Endothelial cell of umbilical vein (primary cell): ENCODE data around the gene KCP. TPM values are rescaled to one million over a fixed set of nuclear protein-coding genes. Genes with fewer than 3 reads are reported as not detected.

Experiments
- BruUV-seq: library from RNA; stranded (reverse); fragments of 400-500 nt; replicated peaks from 2 replicates; lab custom pipeline; 2021; lab: Mats Ljungman, UMichigan
- CTCF ChIA-PET: fragments of 300-600, 350-600 bp; sonication (Branson Sonifier 250); formaldehyde crosslinking; loops from one replicate; lab custom pipeline; 2021; ENCODE audit warnings: antibody characterized with exemption, inconsistent platforms; lab: Charles Lee
- POLR2A ChIA-PET: fragments of 300-600, 350-600 bp; sonication (Branson Sonifier 250); formaldehyde crosslinking; loops from one replicate; lab custom pipeline; 2021; ENCODE audit warnings: antibody characterized with exemption, inconsistent platforms; lab: Charles Lee
- DNase-seq: peaks from one replicate; pipeline ENCODE4 v3.0.0-alpha.2; 2011; ENCODE audit warnings: low read depth, low spot score
- FAIRE-seq: peaks from 2 replicates; lab custom pipeline; 2011; peaks lifted over from hg19 to GRCh38; lab: Jason Lieb, UNC
- H2AFZ ChIP-seq: 2 replicates; pipeline ENCODE4 v1.6.0; 2012; ENCODE audit warnings: low read depth, low read length, control low read depth, inconsistent platforms
- H3K27ac ChIP-seq: 2 replicates; pipeline ENCODE4 v1.5.1; 2011; ENCODE audit warnings: low read depth, mild to moderate bottlenecking, control low read depth, low read length, moderate library complexity; ENCODE audit not compliant: insufficient read depth
- H3K27me3 ChIP-seq, 2 experiments: 2 replicates each; pipeline versions ENCODE4 v1.6.0 to v1.6.1; 2011; ENCODE audit warnings: low read length in 2 of 2, mixed read lengths in 1 of 2; ENCODE audit not compliant: control insufficient read depth in 2 of 2, insufficient read depth in 2 of 2
- H3K36me3 ChIP-seq, 2 experiments: 2 replicates in 1 of 2; 3 replicates in 1 of 2; pipeline ENCODE4 v1.5.1; 2011; ENCODE audit warnings: low read length in 2 of 2, mild to moderate bottlenecking in 1 of 2, moderate library complexity in 1 of 2; ENCODE audit not compliant: control insufficient read depth in 2 of 2, insufficient read depth in 2 of 2; ENCODE audit errors: extremely low read depth in 1 of 2
- H3K4me1 ChIP-seq: 3 replicates; pipeline ENCODE4 v1.5.1; 2011; ENCODE audit warnings: mild to moderate bottlenecking, low read length; ENCODE audit not compliant: control insufficient read depth, insufficient read depth; ENCODE audit errors: extremely low read depth
- H3K4me2 ChIP-seq: 2 replicates; pipeline ENCODE4 v1.6.1; 2011; ENCODE audit warnings: low read length, control low read depth, mixed read lengths; ENCODE audit not compliant: insufficient read depth
- H3K4me3 ChIP-seq, 3 experiments: fragments of 200-600 bp in 1 of 3; sonication (generic), shearing (Covaris generic) in 1 of 3; replicated peaks in 1 of 3; 2 replicates each; pipeline ENCODE4 v1.5.1; 2011 to 2016; ENCODE audit warnings: control low read depth in 3 of 3, low read length in 3 of 3, mild to moderate bottlenecking in 2 of 3, inconsistent platforms in 1 of 3, low read depth in 1 of 3, moderate library complexity in 1 of 3; ENCODE audit not compliant: insufficient read depth in 1 of 3
- H3K79me2 ChIP-seq: 2 replicates; pipeline ENCODE4 v1.6.0; 2012; ENCODE audit warnings: low read length, inconsistent platforms; ENCODE audit not compliant: control insufficient read depth, insufficient read depth
- H3K9ac ChIP-seq: replicated peaks from 2 replicates; pipeline ENCODE3; 2011; ENCODE audit warnings: low read length, control low read depth; ENCODE audit not compliant: insufficient read depth; ENCODE audit errors: extremely low read depth
- H3K9me1 ChIP-seq: replicated peaks from 3 replicates; pipeline ENCODE4 v1.6.0; 2011; ENCODE audit warnings: mild to moderate bottlenecking, low read length; ENCODE audit not compliant: control insufficient read depth, insufficient read depth; ENCODE audit errors: extremely low read depth
- H3K9me3 ChIP-seq: replicated peaks from 2 replicates; pipeline ENCODE4 v1.5.1; 2012; ENCODE audit warnings: low read length, inconsistent platforms; ENCODE audit not compliant: control insufficient read depth, insufficient read depth
- H4K20me1 ChIP-seq: replicated peaks from 2 replicates; pipeline ENCODE3; 2011; ENCODE audit warnings: mild to moderate bottlenecking, low read length; ENCODE audit not compliant: control insufficient read depth, insufficient read depth; ENCODE audit errors: extremely low read depth
- CTCF ChIP-seq, 2 donors: IDR thresholded peaks; 1 replicate in 1 of 2; 2 replicates in 1 of 2; pipeline ENCODE4 v1.5.1; 2011; ENCODE audit warnings: low read length in 2 of 2, mild to moderate bottlenecking in 2 of 2, moderate library complexity in 2 of 2, control low read depth in 1 of 2, inconsistent platforms in 1 of 2, low read depth in 1 of 2; ENCODE audit not compliant: insufficient read depth in 1 of 2; ENCODE audit errors: extremely low read depth in 1 of 2
- EZH2 ChIP-seq: IDR thresholded peaks from 2 replicates; pipeline ENCODE4 v1.6.1; 2012; ENCODE audit warnings: borderline replicate concordance, low read depth, mild to moderate bottlenecking, moderate library complexity, low read length, inconsistent platforms; ENCODE audit not compliant: severe bottlenecking
- FOS ChIP-seq: IDR thresholded peaks from 2 replicates; pipeline ENCODE4 v1.6.1; 2011; ENCODE audit warnings: mild to moderate bottlenecking, low read length, moderate library complexity, borderline replicate concordance; ENCODE audit not compliant: insufficient read depth
- GATA2 ChIP-seq: IDR thresholded peaks from 2 replicates; pipeline ENCODE4 v1.7.0; 2011; ENCODE audit warnings: low read depth, mild to moderate bottlenecking, moderate library complexity, mixed read lengths, low read length; ENCODE audit not compliant: insufficient read length, insufficient read depth
- JUN ChIP-seq: IDR thresholded peaks from 2 replicates; pipeline ENCODE4 v1.6.1; 2011; ENCODE audit warnings: borderline replicate concordance, low read depth; ENCODE audit not compliant: insufficient read length, insufficient read depth
- MAX ChIP-seq: IDR thresholded peaks from 2 replicates; pipeline ENCODE4 v1.6.1; 2011; ENCODE audit not compliant: insufficient read depth, insufficient read length
- MYC ChIP-seq: IDR thresholded peaks from one replicate; pipeline ENCODE4 v1.6.1; 2011; ENCODE audit warnings: mild to moderate bottlenecking, low read depth, low read length
- POLR2A ChIP-seq: IDR thresholded peaks from 2 replicates; pipeline ENCODE4 v1.6.1; 2012; ENCODE audit warnings: low read depth, mild to moderate bottlenecking, control low read depth, low read length
- POLR2AphosphoS5 ChIP-seq: IDR thresholded peaks from 2 replicates; pipeline ENCODE4 v1.6.1; 2012; ENCODE audit warnings: low read depth, mild to moderate bottlenecking, control low read depth, low read length, moderate library complexity; ENCODE audit not compliant: insufficient read depth
- dilution Hi-C: fragments of 300-500 bp; cut with MboI; formaldehyde crosslinking; loops from one replicate; pipeline ENCODE4 v1.15.0; 2019; ENCODE audit warnings: low sequenced_read_pairs; ENCODE audit not compliant: extremely low pct_ligation_motif_present
- intact Hi-C: fragments of 100-400 bp; cut with micrococcal nuclease; formaldehyde crosslinking; loops from one replicate; pipeline ENCODE4 v1.10.0; 2022
- polyA plus RNA-seq, 4 experiments: library from polyadenylated mRNA; depleted of rRNA in 3 of 4; stranded (reverse) in 3 of 4; unstranded in 1 of 4; fragments of >200 nt; gene quantifications; 2 replicates each; pipeline versions ENCODE4 v1.2.1 to v1.2.3, GENCODE V29; 2011 to 2012; ENCODE audit warnings: missing spikeins in 1 of 4
- total RNA-seq: library from RNA; stranded (reverse); gene quantifications from 2 replicates; pipeline ENCODE4 v1.2.3, GENCODE V29; 2021

Gene KCP
- total and polyA plus RNA-seq, 2 donors (not counting 3 experiments of a cell fraction or from before 2014, with no cell fraction given): not detected

GRCh38 chr7:128931965-128932861 lies 21.7 kb upstream of the KCP start:
- H3K27ac ChIP-seq: no peak overlapping the region
- POLR2A ChIA-PET: no interaction called here
- H3K4me2 ChIP-seq: no peak overlapping the region
- dilution Hi-C loops: no loop called here
- H3K9me1 ChIP-seq: no peaks in the 10 kb centered on the region
- no peaks in the 10 kb centered on the region for H3K4me1 ChIP-seq
- no peaks in the 10 kb centered on the region for H3K9me3 ChIP-seq
- H3K4me3 ChIP-seq: no peak overlapping the region
- H4K20me1 ChIP-seq: no peaks in the 10 kb centered on the region
- H3K36me3 ChIP-seq: no peaks in the 10 kb centered on the region
- FAIRE-seq (no peak), DNase-seq (no peak)
- no peak for TF ChIP-seq GATA2
- no peak for TF ChIP-seq POLR2AphosphoS5
- TF ChIP-seq POLR2A: no peak
- no peak for TF ChIP-seq JUN
- no peak for TF ChIP-seq MYC
- no peak for TF ChIP-seq MAX
- no peak for TF ChIP-seq CTCF (IDR thresholded peaks at IDR 0.05; ENCODE audit: extremely low read depth in 1 of 2, insufficient read depth in 1 of 2, low read depth in 1 of 2, low read length in 2 of 2)
- no peak for TF ChIP-seq FOS
- TF ChIP-seq EZH2: no peak
- BruUV-seq: no TSS peak
- intact Hi-C loops: no loop called here
- CTCF ChIA-PET: no interaction called here
- H3K9ac ChIP-seq: no peak overlapping the region
- no peaks in the 10 kb centered on the region for H3K79me2 ChIP-seq
- peaks cover 8% of the 10 kb centered on the region in 2 experiments for H3K27me3 ChIP-seq
- H2AFZ ChIP-seq: no peak overlapping the region
